Psoas muscle (tissue), 8 donors: ENCODE results near the gene PHF2. TPM values are rescaled to one million over a fixed set of nuclear protein-coding genes. Genes with fewer than 3 reads are reported as not detected.

Experiments
- ATAC-seq, 4 donors: fragments of 200-7000 bp; cut with Tn5 transposase; one replicate each; pipeline ENCODE4 v1.9.1; 2020; ENCODE audit warnings: moderate library complexity in 3 of 4, mild to moderate bottlenecking in 2 of 4
- DNase-seq, 2 donors: peaks; one replicate each; pipeline ENCODE4 v3.0.0-alpha.2; 2020
- H3K27ac ChIP-seq: fragments of 200-600 bp; one replicate; pipeline ENCODE4 v1.8.0; 2022
- H3K27me3 ChIP-seq, 3 donors: fragments of 200-600 bp in 1 of 3; one replicate each; pipeline versions ENCODE4 v1.6.1 to v1.8.0; 2013 to 2022; ENCODE audit warnings: low read length in 2 of 3, mild to moderate bottlenecking in 2 of 3, moderate library complexity in 1 of 3; ENCODE audit not compliant: insufficient read depth in 3 of 3
- H3K36me3 ChIP-seq, 2 donors: fragments of 200-600 bp in 1 of 2; one replicate each; pipeline versions ENCODE4 v1.6.1 to v1.8.0; 2013 to 2022; ENCODE audit warnings: low read depth in 1 of 2, mild to moderate bottlenecking in 1 of 2, moderate library complexity in 1 of 2; ENCODE audit not compliant: insufficient read depth in 1 of 2
- H3K4me1 ChIP-seq: fragments of 200-600 bp; one replicate; pipeline ENCODE4 v1.8.0; 2022
- H3K4me3 ChIP-seq: fragments of 200-600 bp; one replicate; pipeline ENCODE4 v1.8.0; 2022; ENCODE audit warnings: mild to moderate bottlenecking
- H3K9me3 ChIP-seq: fragments of 200-600 bp; one replicate; pipeline ENCODE4 v1.8.0; 2022
- CTCF ChIP-seq: fragments of 200-600 bp; IDR thresholded peaks from one replicate; pipeline ENCODE4 v1.8.0; 2022; ENCODE audit warnings: antibody characterized with exemption
- whole genome bisulfite sequencing, 3 donors: extraction: QIAGEN DNeasy Blood & Tissue Kit; methylation state at CpG; one replicate each; pipeline versions ENCODE4 v1.1.6 to v1.1.7; 2013; 5-methylcytosine and 5-hydroxymethylcytosine counted together
- intact Hi-C, 2 donors: fragments of 100-400 bp; cut with DNase I; formaldehyde crosslinking; loops; one replicate each; pipeline versions ENCODE4 v1.11.0 to v1.14.2; 2022
- polyA plus RNA-seq, 3 donors: library from polyadenylated mRNA; stranded (reverse); fragments of 200-250 nt; gene quantifications; one replicate each; pipeline ENCODE4 v1.2.3, GENCODE V29; 2013
- total RNA-seq, 4 donors: library from RNA; stranded (reverse); fragmentation: NEBNext Ultra II Directional in 2 of 4; extraction: Animal tissue kit (Norgen Biotek cat#: 25700) in 2 of 4; gene quantifications; one replicate each; pipeline versions ENCODE4 v1.2.1 to v1.2.4, GENCODE V29; 2021 to 2023
- donor health status: healthy with polysubstance abuse.
- donor health status: DM: no; HTN: no; CAD: no; lungs with moderate emphysema.
- donor health status: Bipolar disorder and iron deficiency.
- donor health status: healthy.
- donor health status: DM: yes; HTN: yes; CAD: no.
- donor health status: DM: no; HTN: no; CAD: no.
- donor health status: DM: no; HTN: no; CAD: no.
- donor health status: DM: yes; HTN: yes; CAD: no.

The PHF2 gene
- total and polyA plus RNA-seq, 7 donors = 9.3 to 26.6 (median 19.1) TPM

- H3K9me3 ChIP-seq = no peaks in the 10 kb centered on the region
- peaks cover 0 to 91% of the 10 kb centered on the region in 2 donors for H3K36me3 ChIP-seq
- H3K4me1 ChIP-seq = no peaks in the 10 kb centered on the region
- no peak for TF ChIP-seq CTCF
- intact Hi-C loops = no loop called here
- H3K4me3 ChIP-seq = no peak overlapping the region
- no peaks in the 10 kb centered on the region for H3K27me3 ChIP-seq
- DNase-seq (peak in 1 of 2 donors; percentile 41), ATAC-seq (no peak)
- H3K27ac ChIP-seq = no peak overlapping the region
- 83 to 89% (median 86%) methylated on average over 24 of the region's 24 CpGs for WGBS, 3 donors
These were observed 76.5 kb downstream of the PHF2 start for GRCh38 chr9:93652604-93653592.

- ATAC-seq (no peak), DNase-seq (peak in 1 of 2 donors; percentile 24)
- intact Hi-C loops = no loop called here
- Histone ChIP-seq H3K9me3 (no peaks in the 10 kb centered on the region), H3K27me3 (no peaks in the 10 kb centered on the region), H3K4me1 (no peaks in the 10 kb centered on the region), H3K27ac (no peak overlapping the region), H3K36me3 (peaks cover 0 to 92% of the 10 kb centered on the region in 2 donors), H3K4me3 (no peak overlapping the region)
- no peak for TF ChIP-seq CTCF
- 88 to 90% (median 88%) methylated on average over 3 of the region's 3 CpGs for WGBS, 3 donors
These were observed 77.4 kb downstream of the PHF2 start for GRCh38 chr9:93653760-93654159.

GRCh38 chr9:93654351-93654961, 78.1 kb downstream of the PHF2 start:
- no peak overlapping the region for H3K27ac ChIP-seq
- intact Hi-C loops = no loop called here
- no peaks in the 10 kb centered on the region for H3K9me3 ChIP-seq
- no peaks in the 10 kb centered on the region for H3K4me1 ChIP-seq
- TF ChIP-seq CTCF = no peak
- H3K27me3 ChIP-seq = no peaks in the 10 kb centered on the region
- peaks cover 0 to 92% of the 10 kb centered on the region in 2 donors for H3K36me3 ChIP-seq
- H3K4me3 ChIP-seq = no peak overlapping the region
- peak in 1 of 2 donors; percentile 46 for DNase-seq
- WGBS, 3 donors = 95 to 96% (median 95%) methylated on average over 21 of the region's 21 CpGs
- no peak for ATAC-seq

GRCh38 chr9:93655621-93656425, 79.4 kb downstream of the PHF2 start:
- 95% methylated on average over 22 of the region's 22 CpGs for WGBS, 3 donors
- peak in 1 of 2 donors; percentile 50 for DNase-seq
- no peak for TF ChIP-seq CTCF
- no peaks in the 10 kb centered on the region for H3K4me1 ChIP-seq
- H3K36me3 ChIP-seq = peaks cover 0 to 87% of the 10 kb centered on the region in 2 donors
- no peak for ATAC-seq
- no peaks in the 10 kb centered on the region for H3K9me3 ChIP-seq
- intact Hi-C loops = no loop called here
- no peaks in the 10 kb centered on the region for H3K27me3 ChIP-seq
- H3K4me3 ChIP-seq = no peak overlapping the region
- no peak overlapping the region for H3K27ac ChIP-seq
